ENCODE data around the gene DDX50.

DNA sequence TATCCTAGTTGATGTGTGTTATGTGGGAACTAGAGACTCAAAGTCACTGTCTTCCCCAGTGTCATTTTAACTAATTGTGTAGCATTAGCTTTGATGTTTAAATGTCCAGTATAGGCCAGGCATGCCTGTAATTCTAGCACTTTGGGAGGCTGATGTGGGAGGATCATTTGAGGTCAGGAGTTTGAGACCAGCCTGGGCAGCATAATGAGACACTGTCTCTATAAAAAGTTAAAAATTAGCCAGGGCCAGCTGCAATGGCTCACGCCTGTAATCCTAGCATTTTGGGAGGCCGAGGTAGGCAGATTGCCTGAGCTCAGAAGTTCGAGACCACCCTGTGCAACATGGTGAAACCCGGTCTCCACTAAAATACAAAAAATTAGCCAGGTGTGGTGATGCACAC, 24.4 kb downstream of the DDX50 start:
- TF ChIP-seq, protein P1, sequence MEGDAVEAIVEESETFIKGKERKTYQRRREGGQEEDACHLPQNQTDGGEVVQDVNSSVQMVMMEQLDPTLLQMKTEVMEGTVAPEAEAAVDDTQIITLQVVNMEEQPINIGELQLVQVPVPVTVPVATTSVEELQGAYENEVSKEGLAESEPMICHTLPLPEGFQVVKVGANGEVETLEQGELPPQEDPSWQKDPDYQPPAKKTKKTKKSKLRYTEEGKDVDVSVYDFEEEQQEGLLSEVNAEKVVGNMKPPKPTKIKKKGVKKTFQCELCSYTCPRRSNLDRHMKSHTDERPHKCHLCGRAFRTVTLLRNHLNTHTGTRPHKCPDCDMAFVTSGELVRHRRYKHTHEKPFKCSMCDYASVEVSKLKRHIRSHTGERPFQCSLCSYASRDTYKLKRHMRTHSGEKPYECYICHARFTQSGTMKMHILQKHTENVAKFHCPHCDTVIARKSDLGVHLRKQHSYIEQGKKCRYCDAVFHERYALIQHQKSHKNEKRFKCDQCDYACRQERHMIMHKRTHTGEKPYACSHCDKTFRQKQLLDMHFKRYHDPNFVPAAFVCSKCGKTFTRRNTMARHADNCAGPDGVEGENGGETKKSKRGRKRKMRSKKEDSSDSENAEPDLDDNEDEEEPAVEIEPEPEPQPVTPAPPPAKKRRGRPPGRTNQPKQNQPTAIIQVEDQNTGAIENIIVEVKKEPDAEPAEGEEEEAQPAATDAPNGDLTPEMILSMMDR (IDR thresholded peaks at IDR 0.05): no peak
- no peak for TF ChIP-seq POLR2A (IDR thresholded peaks at IDR 0.05)
- TF ChIP-seq EP300 (IDR thresholded peaks at IDR 0.05): no peak

Measured in ovary (tissue), 3 donors.